Activated T-helper 1 cell treated with anti-CD3 and anti-CD28 coated beads, Interleukin-12 subunit alpha, Interleukin-12 subunit beta, Interleukin-2, Interleukin-4 antibody, amounts not matched to agents 30 ng/mL and 10 ng/mL and 1 ng/mL, durations not matched to agents 14 hours and 24 hours and 36 hours (primary cell): ENCODE results near the gene FAAP20. TPM values are rescaled to one million over a fixed set of nuclear protein-coding genes. Genes with fewer than 3 reads are reported as not detected.

Experiments
- DNase-seq: peaks from one replicate; pipeline ENCODE4 v3.0.0; 2021; ENCODE audit warnings: low spot score
- H3K27ac Mint-ChIP-seq: one replicate; pipeline ENCODE4 v1.8.0; 2021; ENCODE audit warnings: mild to moderate bottlenecking, mixed read lengths
- H3K27me3 Mint-ChIP-seq: one replicate; pipeline ENCODE4 v1.8.0; 2022; ENCODE audit warnings: mild to moderate bottlenecking, moderate library complexity, mixed read lengths; ENCODE audit not compliant: insufficient read depth
- H3K36me3 Mint-ChIP-seq: one replicate; pipeline ENCODE4 v1.8.0; 2021; ENCODE audit warnings: low read depth, mixed read lengths
- H3K4me1 Mint-ChIP-seq: one replicate; pipeline ENCODE4 v1.8.0; 2021; ENCODE audit warnings: low read depth, mixed read lengths
- H3K4me3 Mint-ChIP-seq: one replicate; pipeline ENCODE4 v1.8.0; 2021; ENCODE audit warnings: mild to moderate bottlenecking, moderate library complexity, mixed read lengths
- H3K9me3 Mint-ChIP-seq: one replicate; pipeline ENCODE4 v1.8.0; 2021; ENCODE audit warnings: mixed read lengths
- intact Hi-C: fragments of 100-400 bp; cut with micrococcal nuclease; formaldehyde crosslinking; loops from one replicate; pipeline ENCODE4 v1.15.1; 2024
- total RNA-seq: library from RNA; stranded (reverse); gene quantifications from 2 replicates; pipeline ENCODE4 v1.2.3, GENCODE V29; 2022

FAAP20 gene
- total RNA-seq, 1 donor from 2014 or later = 50.5 TPM

DNA sequence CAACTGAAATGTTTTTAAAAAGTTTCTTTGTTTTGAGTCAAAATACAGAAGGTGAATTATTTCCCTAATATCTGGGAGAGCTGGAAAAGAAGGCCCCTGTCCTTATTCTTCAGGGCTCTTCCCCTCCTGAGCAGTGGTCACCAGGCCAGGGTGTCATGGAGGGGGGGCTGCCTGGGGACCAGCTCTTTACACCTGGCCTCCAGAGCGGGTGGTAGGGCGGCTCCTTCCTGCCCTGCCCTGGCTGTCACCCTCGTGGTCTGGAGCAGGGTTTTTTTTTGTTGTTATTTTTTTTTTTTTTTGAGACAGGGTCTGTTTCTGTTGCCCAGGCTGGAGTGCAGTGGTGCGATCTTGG is 40.2 kb upstream of the FAAP20 start:
- intact Hi-C loops = loop anchor here (1.0 to 10.0 kb wide), 4 partner anchors 24 to 290 kb away; partner anchors contain the start of gene PANK4
- no peak for DNase-seq
- Mint-ChIP-seq H3K36me3 (peaks cover 20% of the 10 kb centered on the region), H3K4me1 (peaks cover 76% of the 10 kb centered on the region), H3K4me3 (peak overlapping the region; percentile 93), H3K27me3 (no peaks in the 10 kb centered on the region), H3K9me3 (no peaks in the 10 kb centered on the region), H3K27ac (peak overlapping the region; percentile 78)

DNA sequence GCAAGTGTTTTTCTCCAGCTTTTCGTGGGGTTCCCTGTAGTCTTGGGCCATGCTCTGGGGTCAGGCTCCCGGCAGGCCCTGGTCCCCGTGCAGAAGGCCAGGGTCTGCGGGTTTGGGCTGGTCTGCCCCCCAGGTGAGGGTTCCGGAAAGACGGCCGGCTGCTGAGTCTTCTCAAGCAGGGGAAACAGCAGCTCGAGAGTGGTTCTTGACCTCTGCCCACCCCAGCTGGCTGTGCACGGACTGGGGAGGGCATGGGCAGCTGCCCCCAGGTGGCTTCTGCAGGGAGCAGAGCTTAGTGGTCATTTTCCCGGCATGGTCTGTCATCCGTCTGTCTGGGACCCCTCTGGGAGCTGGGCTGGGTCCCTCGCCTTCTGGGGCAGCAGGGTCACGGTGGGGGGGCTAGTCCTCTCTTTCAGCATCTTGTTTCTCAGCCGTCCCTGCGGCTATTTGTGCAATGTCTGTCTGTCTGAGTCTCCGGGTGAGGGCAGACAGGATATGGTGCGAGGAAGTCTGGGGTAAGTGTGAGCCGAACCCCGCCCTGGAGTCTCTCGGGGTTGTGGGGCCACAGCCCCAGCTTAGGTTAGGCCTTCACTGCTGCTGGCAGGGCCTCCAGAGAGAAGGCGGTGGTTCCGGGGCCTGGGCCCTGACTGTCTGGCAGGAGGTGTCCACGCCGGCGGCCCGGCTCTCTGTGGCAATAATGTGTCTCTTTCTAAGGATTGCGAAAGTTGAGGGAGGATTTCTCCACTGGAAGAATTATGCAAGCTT is 39.6 kb upstream of the FAAP20 start:
- Mint-ChIP-seq H3K4me1 (peaks cover 71% of the 10 kb centered on the region), H3K27ac (peak overlapping the region; percentile 78), H3K9me3 (no peaks in the 10 kb centered on the region), H3K4me3 (peak overlapping the region; percentile 93), H3K36me3 (peaks cover 22% of the 10 kb centered on the region), H3K27me3 (no peaks in the 10 kb centered on the region)
- peak; percentile 68 for DNase-seq
- intact Hi-C loops = loop anchor here (1.0 to 10.0 kb wide), 4 partner anchors 25 to 291 kb away; partner anchors contain the start of gene PANK4

GRCh38 chr1:2233468-2233867 is 38.9 kb upstream of the FAAP20 start:
- Mint-ChIP-seq H3K9me3 (no peaks in the 10 kb centered on the region), H3K4me1 (peaks cover 67% of the 10 kb centered on the region), H3K36me3 (peaks cover 24% of the 10 kb centered on the region), H3K27me3 (no peaks in the 10 kb centered on the region), H3K27ac (peak overlapping the region; percentile 63), H3K4me3 (peak overlapping the region; percentile 93)
- intact Hi-C loops = loop anchor here (10.0 kb wide), 1 partner anchor 291 kb away; the partner anchor contains the start of gene PANK4
- DNase-seq = no peak

DNA sequence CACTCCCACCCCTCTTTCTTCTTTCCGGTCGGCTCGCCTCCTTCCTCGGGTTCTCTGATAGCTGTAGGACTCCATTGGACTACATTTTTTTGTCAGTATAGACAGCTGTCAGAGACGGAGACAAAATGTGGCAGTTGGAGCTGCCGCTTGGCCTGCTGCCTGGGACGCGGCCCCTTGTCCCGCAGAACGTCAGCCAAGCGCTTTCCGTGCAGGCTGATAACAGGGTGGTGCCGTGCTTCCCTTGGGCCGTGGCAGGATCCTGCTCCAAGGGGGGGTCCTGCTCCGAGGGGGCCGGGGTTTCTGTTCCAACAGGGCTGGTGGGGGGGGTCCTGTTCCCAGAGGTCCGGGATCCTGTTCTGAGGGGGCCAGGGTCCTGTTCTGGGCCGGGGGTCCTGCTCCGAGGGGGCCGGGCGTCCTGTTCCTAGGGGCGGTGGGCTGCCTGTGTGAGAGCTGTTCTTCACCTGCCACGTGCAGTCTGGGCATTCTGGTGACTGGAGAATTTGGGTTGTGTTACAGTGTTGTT is 38.4 kb upstream of the FAAP20 start:
- peaks cover 24% of the 10 kb centered on the region for H3K36me3 Mint-ChIP-seq
- H3K4me1 Mint-ChIP-seq = peaks cover 67% of the 10 kb centered on the region
- no peaks in the 10 kb centered on the region for H3K9me3 Mint-ChIP-seq
- H3K27ac Mint-ChIP-seq = peak overlapping the region; percentile 60
- no peaks in the 10 kb centered on the region for H3K27me3 Mint-ChIP-seq
- H3K4me3 Mint-ChIP-seq = peak overlapping the region; percentile 93
- DNase-seq = no peak
- intact Hi-C loops = loop anchor here (1.0 to 10.0 kb wide), 2 partner anchors 34 to 292 kb away; partner anchors contain the start of gene PANK4

DNA sequence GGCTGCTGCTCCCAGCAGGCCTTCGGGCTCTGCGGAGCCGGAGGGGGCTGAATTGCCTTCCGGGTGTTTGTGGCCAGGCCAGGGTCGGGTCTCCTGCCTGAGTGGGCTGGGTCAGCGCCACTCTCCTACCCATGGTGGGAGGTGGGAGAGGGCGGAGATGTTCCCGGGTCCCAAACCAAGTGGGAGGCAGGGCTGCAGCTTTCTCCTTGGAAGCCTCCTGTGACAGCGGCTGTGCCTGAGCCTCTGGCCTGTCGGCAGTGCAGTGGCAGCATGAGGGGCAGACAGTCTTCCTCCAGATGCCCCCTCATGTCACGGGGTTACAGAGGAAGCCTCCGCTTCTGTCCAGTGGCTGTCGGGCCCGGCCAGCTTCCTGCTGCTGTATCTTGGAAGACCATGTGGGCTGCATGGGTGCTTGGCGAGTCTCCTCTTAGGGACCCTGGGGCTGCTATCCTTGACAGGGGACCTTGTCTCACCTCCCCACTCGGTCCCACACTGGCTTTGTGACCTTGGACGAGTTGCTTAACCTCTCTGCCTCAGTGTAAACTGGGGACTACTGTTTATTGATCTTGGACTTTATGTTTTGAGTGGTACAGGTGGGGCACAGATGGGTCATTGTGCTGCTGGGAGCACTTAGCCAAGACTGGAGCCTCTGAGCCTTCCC is 37.8 kb upstream of the FAAP20 start:
- Mint-ChIP-seq H3K27ac (peak overlapping the region; percentile 89), H3K4me1 (peaks cover 64% of the 10 kb centered on the region), H3K27me3 (no peaks in the 10 kb centered on the region), H3K36me3 (peaks cover 24% of the 10 kb centered on the region), H3K4me3 (peak overlapping the region; percentile 93), H3K9me3 (no peaks in the 10 kb centered on the region)
- no peak for DNase-seq
- intact Hi-C loops = loop anchor here (1.0 to 10.0 kb wide), 2 partner anchors 33 to 292 kb away; partner anchors contain the start of gene PANK4

GRCh38 chr1:2231532-2232254 is 37.1 kb upstream of the FAAP20 start:
- intact Hi-C loops = loop anchor here (1.0 to 10.0 kb wide), 2 partner anchors 32 to 293 kb away; partner anchors contain the start of gene PANK4
- Mint-ChIP-seq H3K4me1 (peaks cover 57% of the 10 kb centered on the region), H3K27ac (peak overlapping the region; percentile 89)

DNA sequence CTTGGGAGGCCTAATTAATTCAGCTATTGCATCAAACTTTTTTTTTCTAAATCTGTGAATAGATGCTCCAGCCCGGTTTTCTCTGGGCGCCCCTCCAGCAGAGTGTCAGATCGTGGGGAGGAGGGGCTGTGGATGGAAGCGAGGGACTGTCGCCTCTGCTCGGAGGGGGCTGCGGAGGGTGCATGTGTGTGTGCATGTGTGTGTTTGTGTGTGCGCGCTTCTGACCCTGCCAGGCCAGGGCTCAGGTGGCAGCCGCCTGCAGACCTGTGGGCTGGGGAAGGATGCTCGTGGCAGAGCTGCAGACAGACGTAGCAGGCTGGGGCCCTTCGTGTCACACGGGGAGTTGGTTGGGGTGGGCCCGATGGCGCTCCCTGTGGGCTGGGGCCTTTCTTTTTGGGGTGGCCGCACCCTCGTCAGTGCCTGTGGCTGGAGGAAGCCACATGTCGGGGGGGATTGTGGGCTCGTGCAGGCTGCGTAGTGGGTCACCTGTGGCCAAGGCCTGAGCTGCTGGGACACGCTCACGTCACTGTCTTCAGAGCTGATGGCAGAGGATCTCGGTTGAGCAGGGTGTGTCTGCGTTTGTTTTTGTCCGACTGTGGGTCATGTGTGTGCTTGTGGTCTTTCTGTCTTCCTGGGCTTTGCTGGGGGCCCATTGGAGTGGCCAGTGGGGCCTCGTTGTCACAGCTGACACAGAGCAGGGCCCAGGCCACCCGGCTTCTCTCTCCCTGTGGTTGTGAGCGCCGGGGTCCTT is 36.4 kb upstream of the FAAP20 start:
- no peak for DNase-seq
- H3K27ac Mint-ChIP-seq = peak overlapping the region; percentile 89
- no peaks in the 10 kb centered on the region for H3K9me3 Mint-ChIP-seq
- intact Hi-C loops = loop anchor here (10.0 kb wide), 1 partner anchor 294 kb away; the partner anchor contains the start of gene PANK4
- H3K27me3 Mint-ChIP-seq = peaks cover 4% of the 10 kb centered on the region
- H3K4me1 Mint-ChIP-seq = peaks cover 51% of the 10 kb centered on the region
- H3K4me3 Mint-ChIP-seq = peak overlapping the region; percentile 93
- H3K36me3 Mint-ChIP-seq = peaks cover 23% of the 10 kb centered on the region

More at GRCh38 chr1:2231532-2232254, 37.1 kb upstream of the FAAP20 start:
- Mint-ChIP-seq H3K36me3 (peaks cover 24% of the 10 kb centered on the region), H3K4me3 (peak overlapping the region; percentile 93), H3K27me3 (no peaks in the 10 kb centered on the region), H3K9me3 (no peaks in the 10 kb centered on the region)
- DNase-seq = peak; percentile 70

- peak overlapping the region; percentile 93 for H3K4me3 Mint-ChIP-seq
- peaks cover 20% of the 10 kb centered on the region for H3K36me3 Mint-ChIP-seq
- H3K4me1 Mint-ChIP-seq = peaks cover 44% of the 10 kb centered on the region
- intact Hi-C loops = loop anchor here (10.0 kb wide), 1 partner anchor 295 kb away; the partner anchor contains the start of gene PANK4
- H3K9me3 Mint-ChIP-seq = no peaks in the 10 kb centered on the region
- H3K27me3 Mint-ChIP-seq = peaks cover 4% of the 10 kb centered on the region
- DNase-seq = no peak
- peak overlapping the region; percentile 93 for H3K27ac Mint-ChIP-seq
These were observed 35.5 kb upstream of the FAAP20 start for GRCh38 chr1:2229911-2230731.

DNA sequence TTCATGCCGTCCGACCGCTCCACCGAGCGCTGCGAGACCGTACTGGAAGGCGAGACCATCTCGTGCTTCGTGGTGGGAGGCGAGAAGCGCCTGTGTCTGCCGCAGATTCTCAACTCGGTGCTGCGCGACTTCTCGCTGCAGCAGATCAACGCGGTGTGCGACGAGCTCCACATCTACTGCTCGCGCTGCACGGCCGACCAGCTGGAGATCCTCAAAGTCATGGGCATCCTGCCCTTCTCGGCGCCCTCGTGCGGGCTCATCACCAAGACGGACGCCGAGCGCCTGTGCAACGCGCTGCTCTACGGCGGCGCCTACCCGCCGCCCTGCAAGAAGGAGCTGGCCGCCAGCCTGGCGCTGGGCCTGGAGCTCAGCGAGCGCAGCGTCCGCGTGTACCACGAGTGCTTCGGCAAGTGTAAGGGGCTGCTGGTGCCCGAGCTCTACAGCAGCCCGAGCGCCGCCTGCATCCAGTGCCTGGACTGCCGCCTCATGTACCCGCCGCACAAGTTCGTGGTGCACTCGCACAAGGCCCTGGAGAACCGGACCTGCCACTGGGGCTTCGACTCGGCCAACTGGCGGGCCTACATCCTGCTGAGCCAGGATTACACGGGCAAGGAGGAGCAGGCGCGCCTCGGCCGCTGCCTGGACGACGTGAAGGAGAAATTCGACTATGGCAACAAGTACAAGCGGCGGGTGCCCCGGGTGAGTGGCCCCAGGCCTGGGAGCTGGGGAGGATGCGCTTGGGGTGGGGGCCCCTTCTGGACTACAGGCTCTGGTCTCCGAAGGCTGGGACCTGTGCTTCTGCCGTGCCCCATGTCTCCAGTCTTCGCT is 34.7 kb upstream of the FAAP20 start:
- peaks cover 7% of the 10 kb centered on the region for H3K27me3 Mint-ChIP-seq
- peak overlapping the region; percentile 93 for H3K4me3 Mint-ChIP-seq
- DNase-seq = peak; percentile 49
- H3K27ac Mint-ChIP-seq = peak overlapping the region; percentile 93
- H3K4me1 Mint-ChIP-seq = peaks cover 41% of the 10 kb centered on the region
- peaks cover 20% of the 10 kb centered on the region for H3K36me3 Mint-ChIP-seq
- intact Hi-C loops = no loop called here
- H3K9me3 Mint-ChIP-seq = no peaks in the 10 kb centered on the region

DNA sequence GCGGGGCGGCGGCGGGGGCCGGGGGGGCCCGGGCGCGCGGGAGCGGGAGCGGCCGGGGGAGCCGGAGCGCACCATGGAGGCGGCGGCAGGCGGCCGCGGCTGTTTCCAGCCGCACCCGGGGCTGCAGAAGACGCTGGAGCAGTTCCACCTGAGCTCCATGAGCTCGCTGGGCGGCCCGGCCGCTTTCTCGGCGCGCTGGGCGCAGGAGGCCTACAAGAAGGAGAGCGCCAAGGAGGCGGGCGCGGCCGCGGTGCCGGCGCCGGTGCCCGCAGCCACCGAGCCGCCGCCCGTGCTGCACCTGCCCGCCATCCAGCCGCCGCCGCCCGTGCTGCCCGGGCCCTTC is 34.1 kb upstream of the FAAP20 start:
- intact Hi-C loops = no loop called here
- Mint-ChIP-seq H3K4me1 (peaks cover 38% of the 10 kb centered on the region), H3K4me3 (peak overlapping the region; percentile 93), H3K27me3 (peaks cover 8% of the 10 kb centered on the region), H3K9me3 (no peaks in the 10 kb centered on the region), H3K36me3 (peaks cover 20% of the 10 kb centered on the region), H3K27ac (peak overlapping the region; percentile 93)
- DNase-seq = no peak

- H3K27me3 Mint-ChIP-seq = peaks cover 8% of the 10 kb centered on the region
- peak within 1 kb of the TSS; percentile 93 for H3K4me3 Mint-ChIP-seq
- DNase-seq = no peak
- H3K9me3 Mint-ChIP-seq = no peaks in the 10 kb centered on the region
- peaks cover 33% of the 10 kb centered on the region for H3K4me1 Mint-ChIP-seq
- peak within 1 kb of the TSS; percentile 93 for H3K27ac Mint-ChIP-seq
- intact Hi-C loops = no loop called here
- H3K36me3 Mint-ChIP-seq = peaks cover 20% of the 10 kb centered on the region
These were observed 33.6 kb upstream of the FAAP20 start, which contains the start of gene SKI for GRCh38 chr1:2228157-2228594. Gene SKI (plus strand): TSS chr1:2228319. CDS start chr1:2228767, 448 bp downstream.
